A549 treated with ZK216348 at 1 μM for 4 hours (cell line): Measurements from ENCODE around the gene CYP27B1. TPM values are rescaled to one million over a fixed set of nuclear protein-coding genes. Genes with fewer than 3 reads are reported as not detected.

Experiments
- total RNA-seq: library from RNA; stranded (reverse); fragments of 200-300 nt; extraction: Qiagen RNA extraction; gene quantifications from 5 replicates; pipeline ENCODE4 v1.2.3, GENCODE V29; 2022; ENCODE audit warnings: low read depth

Gene CYP27B1, protein sequence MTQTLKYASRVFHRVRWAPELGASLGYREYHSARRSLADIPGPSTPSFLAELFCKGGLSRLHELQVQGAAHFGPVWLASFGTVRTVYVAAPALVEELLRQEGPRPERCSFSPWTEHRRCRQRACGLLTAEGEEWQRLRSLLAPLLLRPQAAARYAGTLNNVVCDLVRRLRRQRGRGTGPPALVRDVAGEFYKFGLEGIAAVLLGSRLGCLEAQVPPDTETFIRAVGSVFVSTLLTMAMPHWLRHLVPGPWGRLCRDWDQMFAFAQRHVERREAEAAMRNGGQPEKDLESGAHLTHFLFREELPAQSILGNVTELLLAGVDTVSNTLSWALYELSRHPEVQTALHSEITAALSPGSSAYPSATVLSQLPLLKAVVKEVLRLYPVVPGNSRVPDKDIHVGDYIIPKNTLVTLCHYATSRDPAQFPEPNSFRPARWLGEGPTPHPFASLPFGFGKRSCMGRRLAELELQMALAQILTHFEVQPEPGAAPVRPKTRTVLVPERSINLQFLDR
- 0.86 to 4.5 TPM (median 2.7 TPM) in 5 replicates for total RNA-seq

DNA sequence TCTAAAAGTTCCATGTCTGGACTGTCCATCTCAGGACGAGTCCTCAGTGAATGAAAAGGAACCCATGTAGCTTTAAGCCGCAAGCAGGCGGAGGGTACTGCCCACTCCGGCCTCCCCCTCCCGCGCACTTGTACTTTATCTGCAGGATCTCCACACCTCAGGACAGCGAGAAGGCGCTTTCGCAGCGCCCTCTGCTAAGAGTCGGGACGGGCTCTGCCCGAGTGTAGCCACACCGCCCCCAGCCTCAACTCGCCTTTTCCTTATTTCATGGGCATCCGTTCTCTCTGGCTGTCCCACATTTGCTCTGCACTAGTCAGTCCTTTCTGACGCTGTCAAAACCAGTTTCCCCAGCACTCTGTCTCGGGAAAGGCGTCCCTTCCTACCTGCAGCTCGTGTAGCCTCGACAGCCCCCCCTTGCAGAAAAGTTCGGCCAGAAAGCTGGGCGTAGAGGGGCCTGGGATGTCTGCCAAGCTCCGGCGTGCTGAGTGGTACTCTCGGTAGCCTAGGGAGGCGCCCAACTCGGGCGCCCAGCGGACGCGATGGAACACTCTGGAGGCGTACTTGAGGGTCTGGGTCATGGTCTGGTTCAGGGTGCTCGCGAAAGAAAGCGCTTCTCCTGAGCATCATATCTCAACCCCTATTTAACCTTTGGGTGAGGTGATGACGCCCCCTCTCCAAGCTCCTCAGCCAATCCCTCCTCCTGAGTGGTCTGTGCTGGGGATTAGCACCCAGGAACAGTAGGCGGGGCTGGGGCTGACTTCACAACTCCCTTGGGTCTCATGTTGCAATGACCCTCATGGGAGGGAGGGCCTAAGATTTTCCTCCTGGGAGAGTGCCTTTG lies at the start of gene CYP27B1:
Gene CYP27B1, minus strand, starts transcription at position 615 of the 841 bp plus-strand sequence. Its CDS starts 37 bp downstream, at position 578.

DNA sequence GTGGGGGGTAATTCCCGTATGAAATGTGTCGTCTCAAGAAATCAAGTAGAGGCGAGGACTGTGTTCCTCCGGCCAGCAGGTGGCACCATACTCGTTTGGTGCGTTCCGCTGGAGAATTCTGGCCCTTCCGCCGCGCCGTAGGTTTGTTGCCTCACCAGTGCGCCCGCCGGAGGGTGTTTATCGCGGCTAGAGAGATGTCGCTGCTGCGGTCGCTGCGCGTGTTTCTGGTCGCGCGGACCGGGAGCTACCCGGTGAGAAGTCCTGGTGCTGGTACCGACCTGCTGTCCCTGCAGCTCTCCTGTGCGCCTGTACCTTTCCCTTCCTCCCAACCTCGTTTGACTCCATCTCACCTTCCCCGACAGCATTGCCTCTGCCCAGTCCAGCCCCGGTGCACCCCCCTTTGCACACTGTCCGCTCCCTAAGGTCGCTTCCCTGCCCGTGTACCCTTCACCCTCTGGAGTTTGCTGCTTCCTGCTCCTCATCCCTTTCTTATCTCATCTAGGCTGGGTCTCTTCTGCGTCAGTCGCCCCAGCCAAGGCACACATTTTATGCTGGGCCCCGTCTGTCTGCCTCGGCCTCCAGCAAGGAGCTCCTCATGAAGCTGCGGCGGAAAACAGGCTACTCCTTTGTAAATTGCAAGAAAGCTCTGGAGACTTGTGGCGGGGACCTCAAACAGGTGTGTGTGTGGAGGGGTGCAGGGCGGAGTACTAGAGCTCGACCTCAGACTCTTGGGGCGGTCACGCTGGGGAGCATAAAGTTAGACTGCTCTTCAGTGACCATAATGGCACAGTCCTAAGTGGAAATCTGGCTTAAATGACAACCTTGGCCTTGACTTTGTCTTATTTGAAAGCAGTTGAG lies 16.0 kb upstream of the CYP27B1 start, which contains the start of gene TSFM:
Gene TSFM, plus strand, starts transcription at position 180 of the 858 bp plus-strand sequence. Its CDS starts 15 bp downstream, at position 195.

DNA sequence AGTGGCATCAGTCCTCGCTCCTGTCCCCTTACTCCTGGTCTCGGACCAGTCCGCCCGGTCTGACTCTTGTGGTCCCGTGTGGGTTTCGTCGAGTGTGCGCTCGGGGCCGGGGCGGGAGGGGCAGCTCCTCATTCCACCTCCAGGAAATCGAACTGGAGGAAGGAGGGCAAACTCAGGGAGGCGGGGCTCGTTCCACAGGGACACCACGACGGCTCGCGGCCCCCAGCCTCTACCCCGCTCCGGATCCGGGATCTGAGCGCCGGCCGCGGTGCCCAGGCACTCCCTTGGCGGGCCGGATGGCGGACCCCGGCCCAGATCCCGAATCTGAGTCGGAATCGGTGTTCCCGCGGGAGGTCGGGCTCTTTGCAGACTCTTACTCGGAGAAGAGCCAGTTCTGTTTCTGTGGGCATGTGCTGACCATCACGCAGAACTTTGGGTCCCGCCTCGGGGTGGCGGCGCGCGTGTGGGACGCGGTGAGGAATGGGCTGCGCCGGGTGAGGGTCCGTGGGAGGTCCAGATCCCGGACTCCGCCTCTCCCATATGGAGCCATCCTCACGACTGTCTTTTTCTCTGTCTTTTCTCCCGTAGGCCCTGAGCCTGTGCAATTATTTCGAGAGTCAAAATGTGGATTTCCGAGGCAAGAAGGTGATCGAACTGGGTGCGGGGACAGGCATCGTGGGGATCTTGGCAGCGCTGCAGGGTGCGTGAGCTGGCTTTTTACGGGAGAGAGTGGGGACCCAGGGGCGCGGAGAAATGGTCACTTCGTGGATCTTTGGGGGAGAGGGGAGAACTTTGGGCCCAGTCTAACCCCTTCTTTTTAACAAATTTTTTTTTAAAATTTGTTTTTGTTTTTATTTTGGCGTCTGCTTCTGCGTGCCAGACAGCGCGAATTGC lies 5.8 kb upstream of the CYP27B1 start, which contains the start of gene EEF1AKMT3:
Gene EEF1AKMT3, plus strand, starts transcription at position 186 of the 894 bp plus-strand sequence. Its CDS starts 111 bp downstream, at position 297.

DNA sequence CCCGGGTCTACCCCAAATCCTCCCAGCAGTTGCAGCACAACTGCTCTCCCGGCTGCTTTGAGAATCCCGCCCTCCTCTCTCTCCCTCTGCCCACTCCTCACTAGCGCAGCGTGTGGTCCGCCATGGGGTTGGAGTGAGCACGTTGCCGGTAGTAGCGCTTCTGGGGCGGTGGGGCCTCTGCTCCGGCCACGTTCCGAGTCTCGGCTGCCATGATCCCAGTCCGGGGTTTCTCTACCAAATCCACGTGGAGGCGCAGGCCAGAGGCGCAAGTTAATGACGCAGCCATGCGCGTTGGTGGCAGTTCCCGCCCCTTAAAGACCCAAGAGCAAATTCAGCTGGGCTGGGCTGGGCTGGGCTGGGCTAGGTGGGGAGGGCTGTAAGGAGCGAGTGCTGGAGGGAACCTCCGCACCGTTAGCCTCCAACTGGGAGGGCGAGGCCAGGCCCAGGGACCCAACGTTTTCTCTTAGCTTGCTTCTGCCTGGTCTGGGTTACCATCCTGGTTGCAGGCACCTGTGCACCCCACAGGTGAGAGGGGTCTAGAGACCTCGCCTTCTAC lies 5.1 kb upstream of the CYP27B1 start, which contains the start of gene METTL1:
Gene METTL1, minus strand, starts transcription at position 233 of the 556 bp plus-strand sequence. Its CDS starts 22 bp downstream, at position 211.

DNA sequence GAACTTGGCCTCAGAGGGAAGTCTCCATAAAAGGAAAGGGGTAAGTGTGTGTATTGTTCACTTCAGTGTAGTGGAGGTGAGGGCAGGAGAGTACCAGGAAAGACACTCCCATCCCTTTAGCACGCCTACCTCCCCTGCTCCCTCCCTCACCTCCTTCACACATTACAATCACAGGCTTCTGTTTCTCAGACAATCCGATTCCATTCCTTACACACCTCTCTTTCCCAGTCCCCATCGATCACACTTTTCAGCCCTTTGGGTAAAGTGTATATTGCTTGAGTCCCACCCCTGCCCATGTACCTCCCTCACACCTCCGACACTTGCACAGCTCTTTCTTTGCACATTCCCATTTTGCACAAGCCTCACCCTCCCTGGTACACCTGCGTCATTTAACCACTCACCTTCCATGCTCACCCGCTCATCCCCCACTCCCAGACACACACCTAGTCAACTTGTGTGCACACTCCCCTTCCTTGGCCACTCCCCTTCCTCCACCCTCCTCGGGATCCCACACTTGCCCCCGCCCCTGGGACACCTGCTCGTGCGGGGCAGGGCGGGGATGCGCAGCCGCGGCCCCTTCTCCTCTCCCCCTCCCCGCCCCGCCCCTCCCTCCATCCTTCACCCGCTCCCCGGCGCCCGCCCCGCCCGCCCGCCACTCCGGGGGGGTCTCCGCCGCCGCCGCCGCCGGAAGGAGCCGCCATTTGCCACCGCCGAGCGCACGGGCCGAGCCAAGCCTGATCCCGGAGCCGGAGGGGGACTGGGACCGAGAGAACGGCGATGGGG lies 12.3 kb downstream of the CYP27B1 start, which contains the start of gene MARCHF9:
Gene MARCHF9, plus strand, starts transcription at position 693 of the 783 bp plus-strand sequence. CDS start 426 bp downstream, outside the sequence.

DNA sequence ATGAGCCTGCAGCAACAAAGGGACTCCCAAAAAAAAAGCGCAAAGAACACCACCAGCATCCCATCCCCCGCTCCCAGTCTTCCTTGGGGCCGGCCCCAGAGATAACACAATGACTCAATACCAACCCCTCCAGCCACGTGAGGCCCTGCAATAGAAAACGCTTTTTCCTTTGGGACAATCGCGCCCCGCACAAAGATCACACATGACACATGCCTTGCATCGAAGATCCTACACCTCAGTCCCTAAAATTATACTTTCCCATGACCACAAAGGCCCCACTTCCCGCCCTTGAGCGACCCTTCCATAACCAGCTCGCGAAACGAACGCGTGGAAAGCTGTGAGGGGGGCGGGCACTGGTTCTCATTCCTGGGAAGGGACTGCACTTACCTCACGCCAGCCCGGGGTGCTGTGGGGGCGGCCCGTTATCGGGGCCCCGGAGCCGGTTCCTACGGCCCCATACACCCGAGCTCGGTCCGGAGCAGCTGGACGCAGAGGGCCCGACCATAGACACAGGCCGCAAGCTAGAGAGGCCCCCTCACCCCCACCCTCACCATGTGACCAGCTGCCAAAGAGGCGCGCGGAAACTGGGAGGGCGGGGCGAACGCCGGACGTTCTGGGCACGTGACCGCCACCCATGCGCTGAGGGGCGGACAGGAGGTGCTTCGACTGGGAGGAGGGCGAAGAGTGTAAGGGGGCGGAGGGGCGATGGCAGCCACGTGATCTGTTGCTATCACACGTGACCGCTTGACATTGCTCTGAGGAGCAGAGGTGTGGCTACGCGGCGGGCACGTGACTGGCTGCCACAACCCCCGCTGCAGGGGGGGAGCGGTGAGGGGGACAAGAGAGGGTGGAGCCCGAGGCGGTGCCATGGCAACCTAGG lies 14.8 kb downstream of the CYP27B1 start, which contains the start of gene CDK4:
Gene CDK4, minus strand, starts transcription at position 523 of the 880 bp plus-strand sequence. CDS start 593 bp downstream, outside the sequence.

DNA sequence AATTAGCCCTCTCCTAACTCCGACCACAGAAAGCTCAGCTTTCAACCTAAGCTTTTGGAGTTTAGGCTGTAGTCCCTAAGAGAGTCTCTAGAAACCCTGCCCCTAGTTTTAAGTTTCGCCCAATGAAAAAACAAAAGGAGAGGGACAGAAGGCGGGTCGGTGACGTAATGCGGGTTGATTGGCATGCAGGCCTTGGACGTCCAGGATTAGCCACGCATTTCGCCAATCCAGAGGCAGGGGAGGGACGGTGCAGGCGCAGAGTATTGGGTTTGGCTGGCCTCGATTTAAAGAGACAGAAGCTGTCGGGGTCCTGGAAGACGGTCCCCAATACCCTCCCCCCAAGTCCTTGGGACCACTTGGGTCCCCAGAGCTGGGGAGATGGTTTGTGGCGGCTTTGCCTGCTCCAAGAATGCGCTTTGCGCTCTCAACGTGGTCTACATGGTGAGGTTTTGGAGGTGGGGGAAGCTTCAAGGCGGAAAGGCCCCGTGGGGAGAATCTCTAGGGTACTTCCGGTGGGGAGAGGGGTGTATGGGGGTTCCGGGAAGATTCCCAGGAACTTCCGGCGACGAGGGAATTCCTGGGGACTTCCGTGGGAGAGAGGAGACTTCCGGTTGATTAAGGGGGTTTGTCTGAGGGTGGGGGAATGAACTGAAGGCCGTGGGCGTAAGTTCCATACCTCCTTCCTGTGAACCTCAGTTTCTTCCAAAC lies 21.9 kb downstream of the CYP27B1 start, which contains the start of gene TSPAN31:
Gene TSPAN31, plus strand, starts transcription at position 263 of the 708 bp plus-strand sequence. Its CDS starts 116 bp downstream, at position 379.

DNA sequence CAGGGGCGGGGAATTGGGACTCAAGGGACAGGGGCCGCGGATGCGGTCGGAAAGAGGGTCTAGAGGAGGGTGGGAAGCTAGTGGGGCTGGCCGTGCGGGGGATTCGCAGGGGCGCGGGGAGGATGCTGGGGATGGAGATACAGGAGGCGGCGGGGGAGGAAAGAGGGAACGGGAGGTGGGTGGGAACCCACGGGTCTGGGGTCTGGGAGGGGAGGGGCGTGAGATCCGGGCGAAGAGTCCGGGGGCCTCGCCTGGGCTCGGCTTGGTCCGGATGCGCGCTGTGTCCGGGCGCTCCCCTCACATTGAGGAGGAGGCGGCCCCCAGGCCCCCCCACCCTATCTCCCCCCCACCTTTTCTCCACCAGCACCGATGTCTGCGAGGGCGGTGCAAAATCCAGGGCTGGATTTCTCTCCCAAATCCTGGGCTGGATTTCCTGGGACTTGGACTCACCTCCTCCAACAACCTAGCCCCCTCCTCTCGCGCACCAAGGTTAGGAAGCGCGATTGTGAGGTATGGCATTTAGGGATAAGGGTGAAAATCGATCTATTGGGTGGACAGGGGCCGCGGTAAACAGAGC lies 28.1 kb downstream of the CYP27B1 start, which contains the start of gene AGAP2:
Gene AGAP2, minus strand, starts transcription at position 82 of the 577 bp plus-strand sequence. CDS start 496 bp downstream, outside the sequence.

Other genes with a start within 250 kb of the CYP27B1 start
- gene DDIT3, start 246.6 kb downstream of the CYP27B1 start, total RNA-seq = 28.7 to 36.1 TPM (median 31.0 TPM) in 5 replicates
- 15.4 to 28.9 TPM (median 27.5 TPM) in 5 replicates for gene MBD6, start 244.3 kb downstream of the CYP27B1 start, total RNA-seq
- 120 to 142 TPM (median 127 TPM) in 5 replicates for gene DCTN2, start 219.9 kb downstream of the CYP27B1 start, total RNA-seq
- 0.18 to 0.26 TPM (median 0.21 TPM) in 5 replicates for gene KIF5A, start 217.0 kb downstream of the CYP27B1 start, total RNA-seq
- 39.2 to 49.2 TPM (median 42.4 TPM) in 5 replicates for gene PIP4K2C, start 175.9 kb downstream of the CYP27B1 start, total RNA-seq
- 13.4 to 21.3 TPM (median 18.7 TPM) in 5 replicates for gene DTX3, start 162.3 kb downstream of the CYP27B1 start, total RNA-seq
- 4.1 to 7.7 TPM (median 6.0 TPM) in 5 replicates for gene ARHGEF25, start 155.6 kb downstream of the CYP27B1 start, total RNA-seq
- gene B4GALNT1, start 133.9 kb downstream of the CYP27B1 start, total RNA-seq = 27.2 to 51.6 TPM (median 49.2 TPM) in 5 replicates
- 109 to 127 TPM (median 117 TPM) in 5 replicates for gene OS9, start 72.9 kb downstream of the CYP27B1 start, total RNA-seq
- 0.08 to 0.48 TPM (median 0.12 TPM) in 5 replicates for gene AGAP2, start 28.3 kb downstream of the CYP27B1 start, total RNA-seq
- gene TSPAN31, start 22.0 kb downstream of the CYP27B1 start, total RNA-seq = 14.4 to 21.6 TPM (median 17.4 TPM) in 5 replicates
- 212 to 278 TPM (median 234 TPM) in 5 replicates for gene CDK4, start 14.8 kb downstream of the CYP27B1 start, total RNA-seq
- 6.0 to 9.2 TPM (median 7.8 TPM) in 5 replicates for gene MARCHF9, start 12.0 kb downstream of the CYP27B1 start, total RNA-seq
- gene METTL1, start 5.0 kb upstream of the CYP27B1 start, total RNA-seq = 49.9 to 57.2 TPM (median 51.6 TPM) in 5 replicates
- gene EEF1AKMT3, start 5.5 kb upstream of the CYP27B1 start, total RNA-seq = 3.8 to 5.7 TPM (median 5.2 TPM) in 5 replicates
- gene TSFM, start 15.7 kb upstream of the CYP27B1 start, total RNA-seq = 67.7 to 78.2 TPM (median 72.3 TPM) in 5 replicates
- gene AVIL, start 51.7 kb upstream of the CYP27B1 start, total RNA-seq = 0.40 to 1.0 TPM (median 0.71 TPM) in 5 replicates
- gene CTDSP2, start 79.7 kb upstream of the CYP27B1 start, total RNA-seq = 40.9 to 60.8 TPM (median 50.5 TPM) in 5 replicates
- 4.7 to 6.4 TPM (median 5.6 TPM) in 5 replicates for gene ATP23, start 174.5 kb upstream of the CYP27B1 start, total RNA-seq